HG03439 (cell line): Measurements from ENCODE around the gene BNC2.

Source experiments
- ATAC-seq: cut with Tn5 transposase; IDR thresholded peaks from one replicate; pipeline ENCODE4 v1.9.1; 2021; ENCODE audit warnings: mild to moderate bottlenecking, moderate library complexity; ENCODE audit not compliant: unreplicated experiment

The BNC2 gene

DNA sequence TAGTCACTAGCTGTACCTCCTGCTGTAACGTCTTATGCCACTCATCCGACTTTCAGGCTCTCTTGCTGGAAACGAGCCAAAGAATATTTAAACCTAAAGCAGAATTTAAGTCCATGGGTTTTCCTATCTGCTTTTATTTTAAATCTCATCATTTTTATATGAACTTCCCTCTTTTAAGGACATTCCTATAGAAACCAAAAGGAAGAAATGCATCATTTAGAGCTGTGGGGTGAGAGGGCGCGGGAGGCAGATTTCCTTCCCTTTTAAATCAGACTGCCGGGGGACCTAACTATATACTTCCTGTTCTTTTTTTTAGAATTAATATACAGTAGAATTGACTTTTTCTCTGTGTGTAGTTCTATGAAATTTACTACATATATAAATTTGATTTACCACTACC lies 468.8 kb downstream of the BNC2 start:
- no peak for ATAC-seq

- ATAC-seq = no peak
Observed at GRCh38 chr9:16398691-16399090, 471.8 kb downstream of the BNC2 start.

DNA sequence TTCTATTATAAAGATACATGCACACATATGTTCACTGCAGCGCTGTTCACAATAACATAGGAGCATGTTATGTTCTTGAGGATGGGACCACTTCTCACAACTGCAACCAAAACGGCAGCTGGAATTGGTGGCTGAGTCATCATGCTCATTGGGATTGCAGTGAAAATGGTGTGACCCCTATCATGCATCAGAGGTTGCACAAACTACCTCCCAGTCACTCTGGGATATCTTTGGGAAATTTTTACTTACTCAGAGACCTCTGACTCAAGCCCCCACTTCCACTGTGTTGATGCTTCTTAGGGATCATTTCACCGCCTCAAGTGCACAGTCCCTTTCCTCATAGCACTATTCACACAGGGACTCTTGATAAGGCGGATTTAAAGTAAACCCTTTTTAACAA lies 474.1 kb downstream of the BNC2 start:
- no peak for ATAC-seq

- ATAC-seq = no peak
Observed at GRCh38 chr9:16391369-16391768, 479.1 kb downstream of the BNC2 start.

- ATAC-seq = no peak
Observed at GRCh38 chr9:16387382-16387781, 483.1 kb downstream of the BNC2 start.

GRCh38 chr9:16386827-16387077 lies 483.7 kb downstream of the BNC2 start:
- no peak for ATAC-seq

- ATAC-seq = no peak
Observed at GRCh38 chr9:16386007-16386826, 484.3 kb downstream of the BNC2 start.

DNA sequence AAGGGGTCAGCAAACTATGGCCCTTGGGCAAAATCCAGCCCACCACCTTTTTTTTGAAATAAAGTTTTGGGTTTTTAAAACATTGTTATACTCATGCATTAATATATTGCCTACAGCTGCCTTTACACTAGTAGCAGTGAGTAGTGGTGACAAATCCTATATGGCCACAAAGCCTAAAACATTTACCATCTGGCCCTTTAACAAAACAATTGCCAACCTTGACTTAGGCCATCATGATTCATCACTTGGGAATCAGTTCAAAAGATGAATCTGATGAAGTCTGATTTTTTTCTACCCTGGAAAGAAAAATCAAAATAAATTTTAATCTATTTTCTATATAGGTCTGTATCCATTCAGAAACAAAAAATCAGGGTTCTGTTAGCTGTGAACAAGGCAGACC lies 484.9 kb downstream of the BNC2 start:
- no peak for ATAC-seq

GRCh38 chr9:16384993-16385392 lies 485.5 kb downstream of the BNC2 start:
- ATAC-seq = no peak

- ATAC-seq = no peak
Observed at GRCh38 chr9:16377311-16377710, 493.2 kb downstream of the BNC2 start.

DNA sequence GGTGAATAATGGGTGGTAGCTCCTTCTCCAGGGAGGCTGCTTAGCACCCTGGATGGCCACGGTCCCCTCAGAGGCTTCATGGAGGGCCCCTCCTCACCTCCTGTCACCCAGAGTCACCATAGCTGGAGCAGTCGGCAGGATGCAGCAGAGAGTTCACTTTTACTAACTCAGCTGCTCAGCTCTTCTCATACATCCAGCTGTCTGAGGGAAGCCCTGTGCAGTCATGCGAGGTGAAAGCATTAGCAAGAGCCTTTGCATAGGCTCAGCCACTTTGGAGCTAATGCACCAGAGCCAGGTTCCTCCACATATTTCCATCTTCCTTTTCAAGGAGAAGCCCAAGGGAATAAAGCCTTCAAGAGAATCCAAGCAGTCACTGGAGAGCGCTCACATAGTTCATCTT lies 499.2 kb downstream of the BNC2 start:
- no peak for ATAC-seq

DNA sequence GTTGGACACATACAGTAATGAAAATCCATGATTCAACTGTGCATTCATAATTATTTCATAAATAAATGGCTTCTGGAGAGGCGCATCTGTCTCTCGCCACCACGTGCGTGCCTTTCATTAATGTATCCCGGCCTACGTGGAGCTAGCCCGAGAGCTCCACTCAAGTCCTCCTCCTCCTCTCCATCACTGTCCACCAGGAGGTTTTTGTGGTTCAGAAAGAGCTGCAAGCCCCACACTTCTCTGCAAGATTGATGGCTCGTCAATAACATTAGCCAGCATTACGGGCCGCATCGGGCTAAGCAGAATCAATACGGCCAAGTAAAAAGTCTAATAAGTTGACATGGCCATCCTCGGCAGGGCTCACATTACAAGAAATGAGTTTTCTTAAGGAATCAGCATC lies 499.8 kb downstream of the BNC2 start:
- no peak for ATAC-seq

DNA sequence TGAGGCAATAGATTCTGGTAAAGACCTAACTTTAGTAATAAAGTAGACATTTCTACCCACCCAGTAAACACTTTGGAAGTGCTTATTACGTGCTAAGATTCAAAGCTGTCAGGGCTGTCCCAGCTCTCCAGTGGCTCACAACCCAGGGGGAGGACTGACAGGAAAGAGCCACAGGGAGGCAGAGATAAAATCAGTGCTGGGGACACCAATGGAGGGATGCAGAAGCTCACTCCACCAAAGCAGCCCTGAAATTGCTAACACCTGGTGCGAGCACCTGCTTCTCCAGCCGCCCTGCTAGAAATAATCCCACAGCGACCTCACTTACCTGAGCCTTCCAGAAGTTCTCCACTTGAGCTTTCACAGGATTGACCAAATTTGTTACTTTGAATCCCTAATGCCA lies 501.0 kb downstream of the BNC2 start:
- no peak for ATAC-seq

DNA sequence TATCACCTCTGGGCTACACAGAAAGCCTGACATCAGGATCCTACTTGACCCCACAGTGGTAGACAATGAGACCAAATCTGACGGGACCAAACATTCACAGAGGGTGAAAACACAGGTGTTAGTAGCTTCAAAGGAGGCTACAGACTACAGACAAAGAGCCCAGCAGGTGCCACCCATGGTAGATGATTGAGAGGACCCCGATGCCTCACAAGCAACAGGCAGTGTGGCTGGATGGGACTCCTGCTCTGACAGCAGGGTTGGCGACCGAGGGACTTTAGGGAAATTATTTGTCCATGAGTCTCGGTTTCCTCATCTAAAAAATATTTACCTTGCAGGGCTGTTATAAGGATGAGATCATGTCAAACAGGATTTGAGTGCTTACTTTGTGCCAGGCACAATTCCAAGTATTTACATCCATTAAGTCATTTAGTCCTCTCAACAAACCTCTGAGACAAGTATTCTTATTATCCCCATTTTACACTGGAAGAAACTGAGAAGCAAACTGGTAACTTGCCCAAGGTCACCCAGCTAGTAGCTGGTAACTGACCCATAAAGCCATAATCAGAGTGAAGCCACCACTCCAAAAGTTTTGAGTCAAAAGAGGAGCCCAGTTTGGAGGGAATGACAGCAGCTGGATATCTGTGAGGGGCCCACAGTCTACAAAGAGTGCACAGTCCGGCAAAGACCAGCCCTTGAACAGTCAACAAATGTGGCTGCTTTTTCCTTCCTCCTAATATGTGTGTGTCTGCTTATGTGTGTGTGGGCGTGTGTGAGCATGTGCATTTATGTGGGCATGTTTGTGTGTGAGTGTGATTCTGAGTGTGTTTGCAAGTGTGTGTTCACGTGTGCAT lies 502.0 kb downstream of the BNC2 start:
- ATAC-seq = no peak

- no peak for ATAC-seq
Observed at GRCh38 chr9:16367605-16368231, 502.8 kb downstream of the BNC2 start.

DNA sequence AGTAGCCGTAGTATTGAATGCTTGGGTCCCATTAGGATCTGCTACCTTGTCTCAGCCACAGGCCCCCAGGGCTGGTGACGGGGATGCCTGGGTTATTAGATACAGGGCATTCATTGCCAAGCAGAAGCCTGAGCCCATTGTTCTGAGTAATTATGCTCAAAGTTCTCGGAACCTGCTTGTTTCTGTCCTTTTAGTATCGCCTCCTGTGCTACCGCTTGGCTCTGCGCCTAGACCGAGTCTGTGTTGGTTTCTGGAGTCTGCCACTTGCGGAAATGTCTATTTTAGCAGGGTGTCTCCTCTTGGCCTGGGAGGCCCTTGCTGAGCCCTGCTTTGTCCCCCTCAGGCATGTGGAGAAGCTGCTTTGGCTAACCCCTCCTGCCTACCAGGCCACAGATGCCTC lies 506.1 kb downstream of the BNC2 start:
- no peak for ATAC-seq

DNA sequence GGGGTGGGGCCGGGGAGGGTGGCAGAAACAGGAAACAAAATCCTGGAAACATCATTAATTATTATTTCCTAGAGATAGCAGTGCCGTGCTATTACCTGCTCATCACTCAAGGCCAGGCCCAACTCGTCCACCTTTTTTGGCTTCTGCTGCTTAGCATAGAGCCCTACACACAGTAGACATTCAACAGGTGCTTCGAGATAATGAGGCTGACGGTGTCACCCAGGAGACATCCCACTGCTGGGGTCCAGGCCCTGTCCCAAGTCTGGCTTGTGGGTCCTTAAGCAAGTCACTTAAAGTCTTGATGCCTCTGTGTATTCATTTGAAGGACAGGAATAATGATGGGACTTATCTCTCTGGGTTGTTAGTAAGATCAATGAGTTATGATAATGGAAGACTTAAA lies 506.6 kb downstream of the BNC2 start:
- no peak for ATAC-seq

DNA sequence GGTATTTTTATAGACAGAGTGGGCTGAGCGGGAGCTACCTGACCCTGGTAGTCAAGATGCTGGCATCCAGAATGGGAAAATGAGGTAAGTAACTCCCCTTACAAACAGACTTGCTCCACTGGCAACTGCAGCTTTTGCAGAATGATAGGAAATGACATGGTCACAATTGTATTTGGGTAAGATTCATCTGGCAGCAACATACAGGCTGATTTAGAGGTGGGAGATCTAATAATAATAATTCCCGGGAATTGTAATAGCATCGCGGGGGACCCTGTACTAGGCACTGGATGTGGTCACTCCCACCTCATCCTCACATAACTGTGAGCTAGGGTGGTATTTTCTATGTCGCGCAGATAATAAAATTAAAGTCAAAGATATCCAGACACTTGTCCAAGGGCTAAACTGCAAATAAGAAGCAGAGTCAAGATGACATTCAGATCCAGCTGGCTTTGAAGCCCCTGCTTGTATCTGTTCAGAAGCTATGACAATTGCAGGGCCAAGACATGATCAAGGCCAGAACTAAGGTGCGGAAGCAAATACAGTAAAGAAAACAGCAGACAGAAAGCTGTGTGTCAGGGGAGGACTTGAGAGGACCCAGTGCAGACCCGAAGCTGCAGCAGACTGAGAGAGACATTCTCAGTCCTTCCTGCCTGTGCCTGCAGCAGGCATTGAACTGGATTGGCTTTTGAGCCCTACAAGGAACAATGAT lies 507.2 kb downstream of the BNC2 start:
- no peak for ATAC-seq

GRCh38 chr9:16361939-16362338 lies 508.5 kb downstream of the BNC2 start:
- no peak for ATAC-seq

DNA sequence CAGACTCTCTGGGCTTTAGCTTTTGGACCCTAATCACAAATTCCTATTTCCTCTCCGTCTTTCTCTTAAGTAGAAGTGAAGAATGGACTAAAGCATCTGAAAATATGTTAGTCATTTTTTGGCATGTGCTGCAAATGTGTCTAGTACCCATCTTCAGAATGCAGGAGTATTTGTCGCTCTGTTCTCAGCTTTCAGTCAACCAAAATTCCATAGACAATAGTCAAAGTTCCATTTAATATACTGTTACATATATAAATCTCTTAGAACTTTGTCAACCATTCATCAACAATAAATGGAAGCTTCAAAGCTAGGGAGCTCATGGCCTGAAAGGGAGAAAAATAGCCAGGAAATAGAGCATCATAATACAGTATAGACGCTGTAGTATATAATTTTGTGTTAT lies 509.4 kb downstream of the BNC2 start:
- ATAC-seq = no peak

GRCh38 chr9:16360247-16360646 lies 510.2 kb downstream of the BNC2 start:
- ATAC-seq = no peak
